ENCODE measurements around the gene COL9A1.
"Not testable (repeated sequence)": the region's sequence is repeated elsewhere in the genome, so short reads cannot be mapped to it uniquely, and the experiment has no call there.

Gene COL9A1

GRCh38 chr6:70303034-70303525, at the start of gene COL9A1:
Gene COL9A1 (minus strand): TSS chr6:70303084. CDS start chr6:70302924, 160 bp downstream.
- DNase-seq: no peak

- no peak for DNase-seq
Observed at GRCh38 chr6:70351461-70351860, 48.6 kb upstream of the COL9A1 start.

- no peak for DNase-seq
Observed at GRCh38 chr6:70345619-70346018, 42.7 kb upstream of the COL9A1 start.

- no peak for DNase-seq
Observed at GRCh38 chr6:70343313-70343712, 40.4 kb upstream of the COL9A1 start.

GRCh38 chr6:70339810-70340209, 36.9 kb upstream of the COL9A1 start:
- not testable (repeated sequence) for DNase-seq

GRCh38 chr6:70338775-70339174, 35.9 kb upstream of the COL9A1 start:
- no peak for DNase-seq

- DNase-seq: no peak
Observed at GRCh38 chr6:70337743-70338105, 34.8 kb upstream of the COL9A1 start.

GRCh38 chr6:70336996-70337742, 34.3 kb upstream of the COL9A1 start:
- DNase-seq: no peak

- DNase-seq: no peak
Observed at GRCh38 chr6:70327036-70327435, 24.2 kb upstream of the COL9A1 start.

GRCh38 chr6:70325009-70325408, 22.1 kb upstream of the COL9A1 start:
- no peak for DNase-seq

- DNase-seq: not testable (repeated sequence)
Observed at GRCh38 chr6:70317799-70318198, 14.9 kb upstream of the COL9A1 start.

- no peak for DNase-seq
Observed at GRCh38 chr6:70315079-70315751, 12.3 kb upstream of the COL9A1 start.

GRCh38 chr6:70314296-70314695, 11.4 kb upstream of the COL9A1 start:
- no peak for DNase-seq

- peak; percentile 22 to 25 for DNase-seq
Observed at GRCh38 chr6:70312165-70312745, 9.4 kb upstream of the COL9A1 start.

- no peak for DNase-seq
Observed at GRCh38 chr6:70310063-70310694, 7.3 kb upstream of the COL9A1 start.

- no peak for DNase-seq
Observed at GRCh38 chr6:70309243-70309642, 6.4 kb upstream of the COL9A1 start.

- not testable (repeated sequence) for DNase-seq
Observed at GRCh38 chr6:70308142-70308541, 5.3 kb upstream of the COL9A1 start.

GRCh38 chr6:70307008-70307407, 4.1 kb upstream of the COL9A1 start:
- DNase-seq: no peak

- no peak for DNase-seq
Observed at GRCh38 chr6:70304616-70305015, 1.7 kb upstream of the COL9A1 start.

GRCh38 chr6:70299456-70299855, 3.4 kb downstream of the COL9A1 start:
- no peak for DNase-seq

- no peak for DNase-seq
Observed at GRCh38 chr6:70298068-70298467, 4.8 kb downstream of the COL9A1 start.

GRCh38 chr6:70292193-70292592, 10.7 kb downstream of the COL9A1 start:
- DNase-seq: no peak

- DNase-seq: no peak
Observed at GRCh38 chr6:70289299-70289698, 13.6 kb downstream of the COL9A1 start.

GRCh38 chr6:70286905-70287304, 16.0 kb downstream of the COL9A1 start:
- DNase-seq: no peak
